ENCODE data around the gene ZNF804B.

DNA sequence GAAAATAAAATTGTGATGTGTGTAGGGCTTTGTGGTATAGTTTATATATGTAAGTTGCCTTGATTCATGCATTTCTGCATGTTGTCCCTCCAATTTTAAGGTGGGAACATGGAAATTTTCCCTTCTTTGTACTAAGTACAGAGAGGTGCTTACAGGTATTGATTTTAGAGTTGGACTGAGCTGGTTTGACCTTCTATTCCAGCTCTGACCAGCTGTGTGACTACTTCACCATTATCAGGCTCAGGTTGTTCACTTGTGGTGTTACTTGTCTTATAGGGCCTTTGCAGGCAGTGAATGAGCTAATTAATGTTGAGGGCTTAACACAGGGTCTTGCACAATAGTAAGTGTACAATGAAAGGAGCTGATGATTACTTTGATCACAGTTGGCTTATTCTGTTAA lies 16.3 kb downstream of the ZNF804B start:
- no peak for TF ChIP-seq POLR2AphosphoS5 (IDR thresholded peaks at IDR 0.05; ENCODE audit: low read depth, low read length)
- TF ChIP-seq TAF1 (IDR thresholded peaks at IDR 0.05; ENCODE audit: borderline replicate concordance, low read depth, low read length) = no peak

Data from GM12892 (cell line).